ENCODE results near the gene MRPS7. TPM values are rescaled to one million over a fixed set of nuclear protein-coding genes. Genes with fewer than 3 reads are reported as not detected.

MRPS7 gene
- polyA plus RNA-seq, 1 experiment = 69.1 TPM

- Histone ChIP-seq H3K4me3 (ENCODE audit: low read depth, low read length) (no peak overlapping the region), H3K36me3 (ENCODE audit: control insufficient read depth, insufficient read depth, low read length) (no peaks in the 10 kb centered on the region), H3K27me3 (ENCODE audit: control insufficient read depth, insufficient read depth, low read length) (no peaks in the 10 kb centered on the region)
- ChIA-PET POLR2A (no interaction called here), CTCF (interaction anchor here (0.6 to 0.9 kb wide), 3 partner anchors 11 to 166 kb away, joined by 3 read pairs; partner anchors contain the start of gene SLC25A19)
- DNase-seq (ENCODE audit: low read depth) = no peak
- TF ChIP-seq, protein P1, sequence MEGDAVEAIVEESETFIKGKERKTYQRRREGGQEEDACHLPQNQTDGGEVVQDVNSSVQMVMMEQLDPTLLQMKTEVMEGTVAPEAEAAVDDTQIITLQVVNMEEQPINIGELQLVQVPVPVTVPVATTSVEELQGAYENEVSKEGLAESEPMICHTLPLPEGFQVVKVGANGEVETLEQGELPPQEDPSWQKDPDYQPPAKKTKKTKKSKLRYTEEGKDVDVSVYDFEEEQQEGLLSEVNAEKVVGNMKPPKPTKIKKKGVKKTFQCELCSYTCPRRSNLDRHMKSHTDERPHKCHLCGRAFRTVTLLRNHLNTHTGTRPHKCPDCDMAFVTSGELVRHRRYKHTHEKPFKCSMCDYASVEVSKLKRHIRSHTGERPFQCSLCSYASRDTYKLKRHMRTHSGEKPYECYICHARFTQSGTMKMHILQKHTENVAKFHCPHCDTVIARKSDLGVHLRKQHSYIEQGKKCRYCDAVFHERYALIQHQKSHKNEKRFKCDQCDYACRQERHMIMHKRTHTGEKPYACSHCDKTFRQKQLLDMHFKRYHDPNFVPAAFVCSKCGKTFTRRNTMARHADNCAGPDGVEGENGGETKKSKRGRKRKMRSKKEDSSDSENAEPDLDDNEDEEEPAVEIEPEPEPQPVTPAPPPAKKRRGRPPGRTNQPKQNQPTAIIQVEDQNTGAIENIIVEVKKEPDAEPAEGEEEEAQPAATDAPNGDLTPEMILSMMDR (IDR thresholded peaks at IDR 0.05; ENCODE audit: insufficient read depth, low read depth, low read length) = no peak
Observed at GRCh38 chr17:75300280-75300679, 38.6 kb downstream of the MRPS7 start.

DNA sequence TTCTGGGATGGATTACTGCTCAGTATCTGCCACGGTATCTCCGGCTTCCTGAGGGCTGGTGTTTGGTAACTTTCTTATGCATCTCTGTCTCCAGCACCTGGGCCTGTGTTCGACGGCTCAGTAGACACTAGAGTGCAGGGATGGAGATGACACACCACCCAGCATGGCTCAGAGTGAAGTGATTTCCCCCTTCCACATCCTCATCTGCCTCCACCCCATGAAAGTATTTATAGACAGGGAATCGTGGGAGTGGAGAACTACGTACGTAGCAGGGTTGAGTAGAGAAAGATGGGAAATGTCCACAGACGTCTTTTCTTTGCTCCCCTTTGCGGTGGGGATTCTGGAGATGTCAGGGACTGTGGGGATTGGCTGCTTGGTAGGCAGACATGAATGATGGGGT lies 39.4 kb downstream of the MRPS7 start:
- ChIA-PET CTCF (interaction anchor here (1.2 kb wide), 1 partner anchor 111 kb away, joined by 3 read pairs; no protein-coding TSS in a partner anchor), POLR2A (no interaction called here)
- H3K36me3 ChIP-seq (ENCODE audit: control insufficient read depth, insufficient read depth, low read length) = no peaks in the 10 kb centered on the region
- TF ChIP-seq, protein P1 (IDR thresholded peaks at IDR 0.05; ENCODE audit: insufficient read depth, low read depth, low read length) = no peak
- no peak overlapping the region for H3K4me3 ChIP-seq (ENCODE audit: low read depth, low read length)
- no peaks in the 10 kb centered on the region for H3K27me3 ChIP-seq (ENCODE audit: control insufficient read depth, insufficient read depth, low read length)
- DNase-seq (ENCODE audit: low read depth) = no peak

GRCh38 chr17:75301502-75302206 lies 40.0 kb downstream of the MRPS7 start:
- no peaks in the 10 kb centered on the region for H3K36me3 ChIP-seq (ENCODE audit: control insufficient read depth, insufficient read depth, low read length)
- TF ChIP-seq, protein P1 (IDR thresholded peaks at IDR 0.05; ENCODE audit: insufficient read depth, low read depth, low read length) = no peak
- DNase-seq (ENCODE audit: low read depth) = no peak
- no peaks in the 10 kb centered on the region for H3K27me3 ChIP-seq (ENCODE audit: control insufficient read depth, insufficient read depth, low read length)
- no peak overlapping the region for H3K4me3 ChIP-seq (ENCODE audit: low read depth, low read length)
- ChIA-PET CTCF (interaction anchor here (1.2 kb wide), 1 partner anchor 110 kb away, joined by 3 read pairs; no protein-coding TSS in a partner anchor), POLR2A (no interaction called here)

- DNase-seq (ENCODE audit: low read depth) = no peak
- Histone ChIP-seq H3K27me3 (ENCODE audit: control insufficient read depth, insufficient read depth, low read length) (no peaks in the 10 kb centered on the region), H3K4me3 (ENCODE audit: low read depth, low read length) (no peak overlapping the region), H3K36me3 (ENCODE audit: control insufficient read depth, insufficient read depth, low read length) (no peaks in the 10 kb centered on the region)
- ChIA-PET CTCF (interaction anchor here (0.6 to 1.4 kb wide), 3 partner anchors 15 to 38 kb away, joined by 3 to 6 read pairs (median 3); no protein-coding TSS in a partner anchor), POLR2A (no interaction called here)
- TF ChIP-seq, protein P1 (IDR thresholded peaks at IDR 0.05; ENCODE audit: insufficient read depth, low read depth, low read length) = no peak
Observed at GRCh38 chr17:75307957-75308731, 46.5 kb downstream of the MRPS7 start.

Measured in BJ (cell line).